AG09319 (cell line): ENCODE data around the gene PHKA2.

ENCODE experiments used
- DNase-seq: peaks from one replicate; pipeline ENCODE4 v3.0.0-alpha.2; 2010; ENCODE audit warnings: low read depth; ENCODE audit errors: extremely low read depth
- TF ChIP-seq, protein P1 (sequence below): IDR thresholded peaks from 2 replicates; pipeline ENCODE4 v1.5.1; 2011; ENCODE audit warnings: low read depth, mild to moderate bottlenecking, inconsistent platforms, low read length, moderate library complexity

The PHKA2 gene

GRCh38 chrX:18890724-18891547 lies 93.0 kb downstream of the PHKA2 start:
- TF ChIP-seq, protein P1, sequence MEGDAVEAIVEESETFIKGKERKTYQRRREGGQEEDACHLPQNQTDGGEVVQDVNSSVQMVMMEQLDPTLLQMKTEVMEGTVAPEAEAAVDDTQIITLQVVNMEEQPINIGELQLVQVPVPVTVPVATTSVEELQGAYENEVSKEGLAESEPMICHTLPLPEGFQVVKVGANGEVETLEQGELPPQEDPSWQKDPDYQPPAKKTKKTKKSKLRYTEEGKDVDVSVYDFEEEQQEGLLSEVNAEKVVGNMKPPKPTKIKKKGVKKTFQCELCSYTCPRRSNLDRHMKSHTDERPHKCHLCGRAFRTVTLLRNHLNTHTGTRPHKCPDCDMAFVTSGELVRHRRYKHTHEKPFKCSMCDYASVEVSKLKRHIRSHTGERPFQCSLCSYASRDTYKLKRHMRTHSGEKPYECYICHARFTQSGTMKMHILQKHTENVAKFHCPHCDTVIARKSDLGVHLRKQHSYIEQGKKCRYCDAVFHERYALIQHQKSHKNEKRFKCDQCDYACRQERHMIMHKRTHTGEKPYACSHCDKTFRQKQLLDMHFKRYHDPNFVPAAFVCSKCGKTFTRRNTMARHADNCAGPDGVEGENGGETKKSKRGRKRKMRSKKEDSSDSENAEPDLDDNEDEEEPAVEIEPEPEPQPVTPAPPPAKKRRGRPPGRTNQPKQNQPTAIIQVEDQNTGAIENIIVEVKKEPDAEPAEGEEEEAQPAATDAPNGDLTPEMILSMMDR, result no peak
- DNase-seq, result no peak

DNA sequence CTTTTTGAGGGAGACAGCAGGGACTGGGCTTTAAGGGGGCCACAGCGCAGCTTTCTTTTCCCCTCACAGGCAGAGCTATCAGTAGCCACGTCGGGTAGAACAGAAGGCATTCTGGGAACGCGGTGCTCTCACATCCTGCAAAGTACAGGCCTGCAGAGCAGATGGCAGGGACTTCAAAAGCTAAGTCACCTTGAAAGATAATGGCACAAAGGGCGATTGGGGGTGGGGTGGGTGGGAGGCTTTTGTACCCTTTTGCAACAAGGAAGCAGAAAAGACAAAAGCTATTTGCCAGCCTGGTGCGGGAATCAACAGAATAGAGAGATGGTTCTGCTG lies 93.9 kb downstream of the PHKA2 start:
- DNase-seq, result no peak
- TF ChIP-seq, protein P1, result no peak

DNA sequence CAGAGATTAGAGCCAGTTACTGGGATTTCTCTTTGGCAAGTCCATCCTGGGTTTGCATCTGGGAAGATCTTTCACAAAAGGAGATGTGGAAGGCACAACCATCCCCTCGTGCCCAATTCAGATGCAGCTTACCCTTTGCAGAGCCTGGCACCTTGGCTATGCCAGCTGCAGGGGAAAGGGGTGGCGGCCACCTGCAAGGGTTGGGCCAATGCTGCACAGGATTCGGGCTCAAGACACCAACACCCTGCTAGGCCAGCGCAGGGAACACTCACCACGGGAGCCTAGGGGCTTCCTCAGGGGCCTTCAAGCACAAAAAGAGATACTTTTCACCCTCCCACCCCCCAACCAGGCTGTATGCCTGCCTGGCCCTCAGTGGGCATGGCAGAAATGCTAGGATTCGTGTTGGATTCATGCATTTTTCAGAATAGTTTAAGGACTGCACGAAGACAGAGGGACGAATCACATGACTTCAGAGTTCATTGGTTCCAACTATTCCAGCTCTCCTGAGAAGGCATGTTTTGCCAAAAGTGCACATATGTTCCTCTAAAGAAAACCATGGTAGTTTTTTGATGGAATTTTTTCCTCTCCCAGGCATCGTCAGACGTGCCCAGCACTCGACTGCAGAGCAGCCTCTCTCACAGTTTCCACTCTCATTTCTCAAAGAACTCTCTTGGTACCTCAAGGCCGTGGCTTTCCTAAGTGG lies 94.4 kb downstream of the PHKA2 start:
- no peak for DNase-seq
- TF ChIP-seq, protein P1, result no peak

- TF ChIP-seq, protein P1, result no peak
- no peak for DNase-seq
Measured at GRCh38 chrX:18888281-18888680, 95.6 kb downstream of the PHKA2 start.

- TF ChIP-seq, protein P1, result no peak
- DNase-seq, result no peak
Measured at GRCh38 chrX:18887825-18888212, 96.1 kb downstream of the PHKA2 start.

GRCh38 chrX:18887177-18887824 lies 96.6 kb downstream of the PHKA2 start:
- no peak for DNase-seq
- TF ChIP-seq, protein P1, result no peak
